ENCODE data around the gene SELENOH.

Gene SELENOH

DNA sequence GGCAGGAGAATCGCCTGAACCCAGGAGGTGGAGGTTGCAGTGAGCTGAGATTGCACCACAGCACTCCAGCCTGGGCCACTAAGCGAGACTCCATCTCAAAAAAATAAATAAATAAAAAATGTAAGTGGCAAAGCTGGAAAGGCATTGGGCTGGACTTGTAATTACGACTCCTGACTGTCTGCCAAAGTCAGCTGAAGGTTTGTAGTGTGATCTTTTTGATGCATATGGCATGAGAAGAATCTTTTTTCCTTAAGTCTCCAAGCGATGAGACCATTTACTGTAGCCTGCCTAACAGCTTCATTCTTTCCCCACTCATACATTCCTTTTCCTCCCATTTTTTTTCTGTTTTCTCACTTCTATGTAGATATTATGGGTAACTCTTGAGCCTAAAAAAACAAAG lies 45.1 kb downstream of the SELENOH start:
- no peak for DNase-seq

DNA sequence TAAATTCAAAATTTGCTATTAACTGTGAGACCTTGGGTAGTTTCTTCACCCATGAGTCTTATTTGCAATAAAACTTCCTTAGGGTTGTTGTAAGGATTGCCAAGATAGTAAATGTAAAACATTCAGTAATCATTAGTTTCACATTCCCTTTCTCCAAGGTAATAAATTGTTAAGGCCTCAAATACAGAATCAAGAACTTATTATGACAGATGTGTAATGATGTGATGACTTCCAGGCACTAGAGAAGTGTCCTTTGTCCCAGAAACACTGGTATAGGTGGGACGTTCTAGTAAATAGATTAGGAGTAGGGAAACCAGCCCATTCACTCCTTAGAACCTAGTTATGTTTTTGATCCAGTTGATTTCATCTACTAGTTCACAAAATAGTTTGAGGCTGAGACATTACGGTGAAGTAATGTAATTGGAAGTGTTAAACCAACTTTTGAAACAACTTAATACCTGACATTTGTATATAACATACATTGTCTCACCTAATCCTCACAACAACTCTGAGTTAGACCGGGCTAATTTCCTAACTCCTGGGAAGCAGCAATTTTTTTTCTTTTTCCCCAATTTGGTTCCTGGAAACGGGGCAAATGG lies 45.8 kb downstream of the SELENOH start:
- no peak for DNase-seq

- DNase-seq = no peak
Observed at GRCh38 chr11:57787920-57788702, 46.8 kb downstream of the SELENOH start.

- no peak for DNase-seq
Observed at GRCh38 chr11:57788703-57789088, 47.4 kb downstream of the SELENOH start.

GRCh38 chr11:57791321-57792059 lies 50.2 kb downstream of the SELENOH start:
- DNase-seq = no peak

DNA sequence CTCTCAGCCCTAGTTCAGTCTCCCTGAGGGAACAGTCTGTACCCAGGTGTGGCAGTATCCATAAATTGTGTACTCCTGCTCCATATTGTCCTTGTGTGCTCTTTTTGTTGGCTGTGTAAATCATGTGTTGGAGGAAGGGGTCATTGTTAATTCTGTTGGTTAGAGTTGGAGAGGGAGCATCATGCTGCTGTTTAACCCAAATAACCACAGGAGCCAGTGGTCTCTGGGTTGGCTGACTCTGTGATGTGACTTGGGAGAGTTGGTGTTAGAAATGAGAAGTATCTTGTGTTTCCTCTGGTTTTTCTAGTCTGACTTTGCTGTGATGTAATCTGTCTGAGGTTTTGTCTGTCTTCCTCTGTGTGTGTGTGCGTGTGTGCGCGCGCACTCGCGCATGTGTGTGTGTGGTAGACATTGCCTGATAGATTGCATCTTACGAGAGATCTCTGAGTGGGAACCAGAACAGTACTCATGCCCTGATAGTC lies 50.8 kb downstream of the SELENOH start:
- peak; percentile 75 for DNase-seq

- no peak for DNase-seq
Observed at GRCh38 chr11:57792870-57793269, 51.6 kb downstream of the SELENOH start.

All from activated CD4-positive, alpha-beta T cell treated with anti-CD3 and anti-CD28 coated beads for 1 hour (primary cell).